ENCODE data around the gene USP35. TPM values are rescaled to one million over a fixed set of nuclear protein-coding genes. Genes with fewer than 3 reads are reported as not detected.

USP35 gene
- 4.4 and 5.1 TPM in 2 replicates for total RNA-seq (2014; rRNA removed; shearing (Covaris generic))

DNA sequence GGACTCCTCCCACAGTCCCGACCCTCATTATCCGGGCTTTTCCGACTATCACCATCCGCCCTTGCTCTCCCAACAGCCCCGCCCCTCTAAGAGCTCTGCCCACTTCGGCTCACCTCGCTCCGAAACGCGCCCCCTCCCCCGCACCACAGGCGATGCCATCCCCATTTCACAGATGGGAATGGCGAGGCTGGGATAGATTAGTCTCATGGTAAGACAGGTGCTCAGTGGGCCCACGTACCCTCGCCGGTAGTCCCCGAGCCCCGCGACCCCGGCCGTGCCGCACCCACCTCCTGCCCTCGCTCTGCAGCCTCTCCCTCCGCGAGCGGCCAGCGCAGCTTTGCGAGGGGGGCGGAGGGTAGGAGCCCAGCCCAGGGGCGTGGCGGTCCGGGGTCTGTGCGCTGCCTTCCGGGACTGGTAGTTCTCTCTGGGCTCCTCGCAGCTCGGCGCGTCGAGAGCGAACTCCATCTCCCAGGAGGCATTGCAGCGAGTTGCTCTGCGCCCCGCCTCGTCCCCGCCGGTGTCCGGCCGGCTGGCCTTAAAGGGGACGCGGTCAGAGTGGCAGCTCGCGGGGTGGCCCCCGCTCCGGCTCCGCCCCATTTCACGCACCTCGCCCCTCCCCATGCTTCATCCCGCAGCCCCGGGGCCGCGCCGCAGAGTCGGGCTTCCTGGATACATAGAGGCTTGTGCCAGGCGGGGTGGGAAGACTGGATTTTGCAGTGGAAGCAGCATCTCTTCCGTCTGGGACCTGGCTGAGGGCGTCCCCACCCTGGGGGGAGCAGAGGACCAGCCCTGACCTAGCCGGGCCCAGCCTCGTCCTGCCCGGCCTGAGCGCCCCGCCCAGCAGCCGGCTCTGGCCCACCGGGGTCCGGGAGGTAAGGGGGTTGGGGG, at the start of gene USP35, which contains the start of gene KCTD21:
Gene USP35 (plus strand): TSS at position 634 of the 888 bp plus-strand sequence. CDS start 7,327 bp downstream, outside the sequence.
Gene KCTD21 (minus strand): TSS at position 341 of the 888 bp plus-strand sequence. CDS start 14,072 bp downstream, outside the sequence.
- DNase-seq (ENCODE audit: low spot score): peak; percentile 99

- DNase-seq (ENCODE audit: low spot score): peak; percentile 97
These were observed 49.0 kb upstream of the USP35 start, which contains the start of gene ALG8 for GRCh38 chr11:78139422-78140391. Gene ALG8 (minus strand): TSS chr11:78139626. CDS start chr11:78139588, 38 bp downstream.

DNA sequence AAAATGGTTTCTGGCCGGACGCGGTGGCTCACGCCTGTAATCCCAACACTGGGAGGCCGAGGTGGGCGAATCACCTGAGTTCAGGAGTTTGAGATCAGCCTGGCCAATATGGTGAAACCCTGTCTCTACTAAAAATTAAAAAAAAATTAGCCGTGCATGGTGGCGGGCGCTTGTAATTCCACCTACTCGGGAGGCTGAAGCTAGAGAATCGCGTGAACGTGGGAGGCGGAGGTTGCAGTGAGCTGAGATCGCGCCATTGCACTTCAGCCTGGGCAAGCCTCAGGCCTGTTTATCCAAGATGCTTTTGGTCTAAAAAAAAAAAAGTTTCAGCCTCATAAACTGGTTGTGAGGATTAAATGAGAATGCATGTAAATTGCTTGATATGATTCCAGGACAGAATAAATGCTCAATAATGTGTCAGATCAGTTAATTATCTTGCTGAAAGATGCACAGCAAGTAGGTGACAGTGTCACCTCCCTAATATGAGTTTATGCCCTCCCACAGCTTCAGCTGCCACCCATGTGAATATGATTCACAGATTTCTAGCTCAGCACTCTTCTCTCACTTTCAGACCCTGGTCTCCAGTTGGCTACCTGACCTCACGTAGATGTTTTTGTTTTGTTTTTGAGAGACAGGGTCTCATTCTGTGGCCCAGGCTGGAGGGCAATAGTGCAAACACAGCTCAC, 48.2 kb upstream of the USP35 start:
- DNase-seq (ENCODE audit: low spot score): no peak

DNA sequence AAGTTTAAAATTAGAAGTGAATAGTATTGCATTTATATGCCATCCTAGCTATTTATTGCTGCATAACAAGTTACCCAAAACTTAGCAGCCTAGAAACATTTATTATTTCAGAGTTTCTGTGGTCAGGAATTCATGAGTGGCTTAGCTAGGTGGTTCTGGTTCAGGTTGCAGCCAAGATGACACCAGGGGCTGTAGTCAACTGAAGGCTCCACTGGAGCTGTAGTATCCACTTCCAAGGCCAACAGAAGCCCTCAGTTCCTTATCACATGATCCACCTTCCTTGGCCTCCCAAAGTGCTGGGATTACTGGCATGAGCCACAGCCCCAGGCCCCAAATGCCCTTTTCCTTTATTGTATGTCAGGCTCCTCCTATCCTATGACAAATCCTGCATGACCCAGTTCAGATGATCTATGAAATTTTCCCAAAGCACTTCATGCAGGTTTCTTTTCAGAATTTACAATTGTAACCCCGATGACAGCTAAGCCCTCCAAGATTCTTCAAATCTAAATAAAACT, 43.2 kb upstream of the USP35 start:
- DNase-seq (ENCODE audit: low spot score): no peak

DNA sequence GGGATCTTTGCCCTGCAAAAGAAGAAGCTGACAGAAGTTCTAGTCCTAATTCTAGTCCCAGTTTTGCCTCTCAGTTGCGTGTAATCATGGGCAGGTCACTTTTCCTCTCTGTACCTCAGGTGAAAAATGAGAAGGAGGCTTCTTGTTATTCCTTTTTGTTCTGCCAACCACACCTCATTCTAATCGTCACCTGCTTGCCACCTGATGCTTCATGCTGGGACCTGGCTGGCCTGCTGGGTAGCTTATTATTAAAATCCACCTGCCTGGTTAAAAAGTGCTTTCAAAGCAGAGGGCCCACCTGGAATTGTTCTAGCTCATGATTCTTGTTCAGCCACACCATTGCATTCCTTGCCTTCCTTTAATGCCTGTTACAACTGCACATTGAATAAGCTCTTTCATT, 40.9 kb upstream of the USP35 start:
- no peak for DNase-seq (ENCODE audit: low spot score)

DNA sequence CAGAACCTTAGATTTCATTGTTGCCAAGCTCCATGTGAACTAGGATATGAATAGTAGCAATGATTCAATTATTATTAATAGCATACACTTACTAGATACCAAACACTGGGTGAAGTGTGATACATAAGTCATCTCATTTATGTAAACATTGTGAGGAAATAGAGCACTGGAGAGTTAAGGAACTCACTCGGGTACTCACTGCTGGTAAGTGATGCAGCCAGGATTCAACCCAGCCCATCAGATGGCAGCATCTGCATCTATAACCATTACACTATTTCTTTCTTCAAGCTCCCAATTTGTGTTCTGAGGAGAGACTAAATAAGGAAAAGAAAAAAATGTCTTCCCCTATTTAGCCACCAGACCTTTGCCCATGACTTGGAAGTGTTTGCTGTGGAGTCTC, 39.1 kb upstream of the USP35 start:
- DNase-seq (ENCODE audit: low spot score): peak; percentile 43

DNA sequence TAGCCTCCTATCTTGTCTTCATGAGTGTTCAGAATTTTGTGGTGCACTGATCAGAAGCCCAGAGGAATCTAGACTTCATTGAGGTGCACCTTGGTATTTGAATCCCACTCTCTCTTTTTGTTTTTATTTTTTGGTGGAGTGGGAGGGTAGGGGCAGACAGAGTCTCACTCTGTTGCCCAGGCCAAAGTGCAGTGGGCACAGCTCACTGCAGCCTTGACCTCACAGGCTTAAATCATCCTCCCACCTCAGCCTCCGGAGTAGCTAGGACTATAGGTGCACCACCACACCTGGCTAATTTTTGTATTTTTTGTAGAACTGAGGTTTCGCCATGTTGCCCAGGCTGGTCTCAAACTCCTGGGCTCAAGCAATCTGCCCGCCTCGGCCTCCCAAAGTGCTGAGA, 38.4 kb upstream of the USP35 start:
- DNase-seq (ENCODE audit: low spot score): no peak

DNA sequence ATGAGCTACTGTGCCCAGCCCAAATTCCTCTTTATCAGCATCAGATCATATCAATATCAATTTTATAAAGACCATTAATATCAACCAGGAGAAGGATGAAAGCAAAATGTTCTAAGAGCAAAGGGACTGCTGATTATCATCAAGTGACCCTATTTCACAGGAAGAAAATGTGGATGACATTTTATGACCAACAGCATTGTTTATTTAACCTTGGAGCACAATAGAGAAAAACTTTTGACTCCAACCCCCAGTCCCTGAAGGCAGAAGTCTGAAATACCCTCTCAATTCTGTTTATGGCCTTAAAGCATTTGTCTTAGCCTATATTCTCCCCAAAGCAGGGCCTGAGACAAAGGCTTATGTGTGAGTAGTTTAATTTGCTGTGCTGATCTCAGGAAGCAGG, 38.0 kb upstream of the USP35 start:
- DNase-seq (ENCODE audit: low spot score): no peak

DNA sequence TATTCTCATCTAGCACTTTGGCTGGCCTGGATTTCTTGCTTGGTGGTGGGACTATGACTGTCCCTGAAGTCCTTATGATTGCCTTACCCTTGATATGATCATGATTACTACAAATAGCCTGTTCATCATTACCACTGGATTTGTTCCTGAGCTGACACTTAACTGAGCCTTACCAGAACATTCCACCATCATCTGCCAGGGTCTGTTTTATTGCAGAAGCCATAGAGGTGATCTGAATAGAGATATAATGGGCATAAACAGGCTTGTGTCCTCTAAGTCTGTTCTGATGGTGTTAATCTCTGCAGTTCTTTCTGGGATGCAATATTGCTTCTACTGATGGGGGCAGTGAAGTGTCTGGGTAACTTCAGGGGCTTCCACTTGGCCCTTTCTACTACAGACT, 36.9 kb upstream of the USP35 start:
- DNase-seq (ENCODE audit: low spot score): no peak

DNA sequence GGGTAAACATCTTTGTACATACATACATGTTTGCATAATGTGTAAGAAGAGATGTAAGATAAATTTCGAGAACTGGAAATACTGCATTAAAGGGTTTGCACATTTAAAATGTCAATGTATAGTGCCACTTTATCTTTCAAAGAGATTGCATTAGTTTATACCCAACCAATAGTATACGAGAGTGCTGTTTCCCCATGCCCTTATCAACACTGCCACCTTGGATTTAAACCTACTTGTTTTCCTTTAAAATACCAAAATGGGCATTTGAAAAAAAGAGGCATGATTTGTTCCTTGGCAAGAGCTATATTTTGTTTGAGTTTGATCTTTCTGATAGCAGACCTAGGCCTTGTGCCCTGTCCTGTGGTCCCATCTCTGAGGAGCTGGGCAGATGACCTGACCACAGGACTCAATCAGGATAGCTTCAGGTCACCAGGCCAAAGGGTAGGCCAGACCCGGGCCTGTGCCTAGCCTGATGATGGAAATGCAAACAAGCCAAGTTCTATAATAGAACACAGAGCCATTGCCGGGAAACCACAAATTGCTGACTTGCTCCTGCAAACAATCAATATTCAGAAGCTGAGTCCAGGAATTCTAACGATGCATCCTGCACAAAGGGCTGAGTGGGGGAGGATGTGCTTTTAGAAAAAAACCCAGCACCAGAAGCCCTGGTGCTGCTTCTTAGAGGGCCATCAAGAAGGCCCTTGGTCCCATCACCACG, 32.4 kb upstream of the USP35 start:
- DNase-seq (ENCODE audit: low spot score): no peak

GRCh38 chr11:78158987-78159652, 29.6 kb upstream of the USP35 start:
- DNase-seq (ENCODE audit: low spot score): no peak

DNA sequence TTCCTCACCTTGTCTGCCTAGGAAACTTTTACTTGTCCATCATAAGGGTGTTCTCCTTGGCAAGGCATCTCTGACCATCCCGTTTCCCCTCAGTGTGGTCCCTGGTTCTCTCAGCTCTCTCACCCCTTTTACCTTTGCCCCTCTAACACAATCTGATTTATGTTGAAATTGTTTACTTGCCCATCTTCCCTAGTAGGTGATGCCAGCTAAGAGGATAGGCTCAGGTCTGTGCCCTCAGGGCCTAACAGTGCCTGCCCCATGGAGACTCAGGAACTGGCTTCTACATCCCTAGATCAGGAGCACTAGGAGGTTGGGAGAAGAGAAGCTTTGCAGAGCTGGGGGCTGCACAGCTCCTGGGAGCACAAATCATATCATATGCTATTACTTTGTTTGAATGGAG, 28.2 kb upstream of the USP35 start:
- no peak for DNase-seq (ENCODE audit: low spot score)

- DNase-seq (ENCODE audit: low spot score): no peak
These were observed 27.4 kb upstream of the USP35 start for GRCh38 chr11:78161346-78161745.

DNA sequence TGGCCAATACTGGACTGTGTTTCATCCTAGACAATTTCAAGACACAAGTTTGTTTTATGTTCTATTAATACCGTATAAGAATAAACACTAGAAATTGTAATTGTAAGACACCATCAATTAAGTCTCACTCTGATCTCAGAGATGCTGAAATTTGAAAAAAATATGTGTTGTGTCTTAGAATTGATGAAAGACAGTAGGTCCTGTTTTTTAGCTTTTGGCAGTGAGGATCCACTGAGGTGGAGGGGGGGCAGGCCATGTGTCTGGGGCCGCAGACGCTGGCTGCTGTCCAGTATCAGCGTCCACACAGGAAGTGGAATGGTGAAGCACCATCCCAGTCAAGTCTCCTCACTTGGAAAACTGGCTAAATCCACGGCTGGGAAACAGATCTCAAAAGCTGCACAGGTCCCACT, 26.8 kb upstream of the USP35 start:
- DNase-seq (ENCODE audit: low spot score): no peak

DNA sequence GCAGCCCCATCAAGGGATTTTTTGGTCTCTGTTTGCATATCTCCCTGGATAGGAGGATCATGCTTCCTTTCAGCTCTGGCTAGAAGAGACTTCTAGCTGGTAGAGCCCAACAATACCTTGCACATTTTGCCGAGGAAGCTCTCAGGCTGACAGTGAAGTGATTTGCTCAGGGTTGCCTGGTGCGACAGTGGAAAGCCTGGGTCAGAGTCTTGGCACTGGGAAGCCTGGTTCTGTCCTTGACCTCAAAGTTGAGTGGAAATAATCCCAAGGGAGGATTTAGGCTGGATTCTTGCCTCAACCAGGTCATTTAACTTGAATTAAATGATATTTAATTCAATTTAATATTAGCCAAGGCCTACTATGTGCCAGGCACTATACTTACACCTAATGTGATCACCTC, 24.9 kb upstream of the USP35 start:
- no peak for DNase-seq (ENCODE audit: low spot score)

- DNase-seq (ENCODE audit: low spot score): no peak
These were observed 24.2 kb upstream of the USP35 start for GRCh38 chr11:78164471-78164870.

DNA sequence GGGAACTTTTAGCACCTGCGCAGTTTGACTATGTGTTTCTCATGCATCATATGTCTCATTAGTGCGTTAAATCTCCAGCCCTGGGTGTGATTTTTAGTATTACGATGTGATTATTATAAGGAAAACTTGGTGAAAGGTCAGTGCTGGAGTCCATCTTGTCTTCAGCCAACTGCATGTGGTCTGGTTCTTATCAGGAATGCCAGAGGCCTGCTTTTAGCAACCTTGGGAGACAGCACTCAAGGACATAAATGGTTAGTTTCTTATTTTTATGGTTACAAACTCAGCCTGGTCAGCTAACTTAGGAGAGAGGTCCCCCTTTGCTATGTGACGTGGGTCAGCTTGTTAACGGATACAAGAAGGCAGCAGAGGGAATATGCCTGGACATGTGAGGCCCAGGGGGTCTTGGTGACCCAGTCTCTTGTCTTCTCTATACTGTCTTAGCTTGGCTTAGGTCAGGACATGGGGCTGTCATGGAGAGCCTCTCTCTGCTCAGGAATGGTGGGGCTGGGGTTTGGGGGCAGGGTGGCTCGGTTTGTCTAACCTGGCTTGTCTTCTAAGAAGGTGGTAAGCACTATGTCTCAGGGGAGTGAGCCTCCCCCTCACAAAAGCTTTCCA, 21.8 kb upstream of the USP35 start:
- no peak for DNase-seq (ENCODE audit: low spot score)

DNA sequence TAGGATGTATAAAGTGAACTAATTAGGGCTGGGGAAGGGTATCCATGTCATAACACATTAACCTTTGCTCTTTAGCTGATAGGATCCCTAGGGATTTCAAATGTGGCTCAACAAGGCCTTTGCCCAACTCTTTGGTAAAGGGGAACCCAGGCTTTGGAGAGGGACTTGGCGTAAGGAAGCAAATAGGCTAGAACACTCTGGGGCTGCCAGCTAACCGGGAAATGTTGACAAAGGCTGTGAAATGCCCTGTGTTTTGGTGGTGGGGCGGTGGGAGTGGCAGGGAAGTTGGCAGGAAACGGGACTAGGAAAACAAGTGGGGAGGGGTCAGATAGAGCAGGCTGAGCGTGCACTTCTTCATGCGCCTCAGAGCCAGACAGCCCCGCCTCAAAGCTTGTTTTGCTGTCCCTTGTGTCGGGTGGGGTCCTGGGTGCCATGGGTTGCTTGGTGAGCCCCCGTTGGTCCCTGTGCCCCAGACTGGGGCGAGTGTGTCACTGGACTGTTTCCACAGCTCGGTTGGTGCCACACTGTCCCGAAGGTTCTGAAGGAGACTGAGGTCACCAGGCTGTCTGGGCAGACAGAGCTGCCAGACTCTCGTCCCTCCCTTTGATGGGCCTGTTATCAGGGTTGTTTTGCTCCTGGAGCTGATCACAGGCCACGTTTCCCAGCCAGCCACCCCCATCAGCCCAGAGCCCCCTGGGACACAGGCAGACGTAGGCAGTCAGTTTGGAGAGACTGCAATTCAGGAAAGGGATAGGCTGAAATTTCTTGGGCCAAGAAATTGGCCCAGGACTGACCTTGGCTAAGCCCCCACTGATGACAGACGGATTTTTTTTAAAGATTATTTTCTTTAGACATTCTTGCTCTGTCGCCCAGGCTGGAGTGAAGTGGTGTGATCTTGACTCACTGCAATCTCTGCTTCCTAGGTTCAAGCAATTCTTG, 19.9 kb upstream of the USP35 start:
- DNase-seq (ENCODE audit: low spot score): no peak

Measured in HT-29 (cell line).